ENCODE measurements around the gene LILRB4. TPM values are rescaled to one million over a fixed set of nuclear protein-coding genes. Genes with fewer than 3 reads are reported as not detected.

The LILRB4 gene
- total RNA-seq, 1 experiment from 2014 or later: not detected

DNA sequence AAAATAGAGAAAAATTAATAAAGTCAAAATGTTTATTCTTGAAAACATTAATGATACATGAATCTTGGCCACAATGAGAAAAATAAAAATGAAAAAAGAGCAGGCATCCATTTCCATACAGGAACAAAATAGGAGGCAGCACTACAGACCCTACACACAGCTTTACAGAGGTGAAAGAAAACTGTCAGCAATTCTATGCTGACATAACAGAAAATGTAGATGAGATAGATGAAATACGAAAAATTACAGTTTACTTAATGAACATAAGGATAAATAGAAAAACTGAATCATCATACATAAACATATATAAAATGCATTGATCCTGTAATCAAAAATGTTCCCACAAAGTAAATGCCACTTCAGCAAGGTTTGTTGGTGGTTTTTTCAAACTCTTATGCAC, 5.6 kb downstream of the LILRB4 start:
- H3K36me3 ChIP-seq (ENCODE audit: control insufficient read depth in 1 of 2, insufficient read depth in 2 of 2, low read length in 2 of 2): no peaks in the 10 kb centered on the region
- BruUV-seq (replicated peaks): no TSS peak
- H3K4me2 ChIP-seq (ENCODE audit: low read length): no peak overlapping the region
- H3K4me3 ChIP-seq (replicated peaks in 1 of 2; ENCODE audit: low read depth in 1 of 2, low read length in 2 of 2): no peak overlapping the region
- ATAC-seq: no peak
- peaks cover 58% of the 10 kb centered on the region for H3K27me3 ChIP-seq (ENCODE audit: insufficient read depth, low read length)
- ChIA-PET CTCF (no interaction called here), POLR2A (no interaction called here), RAD21 (ENCODE audit: low non-redundant PET in 1 of 2, low total read pairs in 2 of 2, uncharacterized antibody in 2 of 2, unreplicated experiment in 2 of 2) (no interaction called here)
- no peaks in the 10 kb centered on the region for H3K79me2 ChIP-seq (ENCODE audit: insufficient read depth, low read length)
- intact Hi-C loops (cut with micrococcal nuclease): no loop called here
- no peak for TF ChIP-seq ZBTB33 (IDR thresholded peaks at IDR 0.05; ENCODE audit: extremely low read depth, insufficient replicate concordance, low read length)
- no peak for TF ChIP-seq MAX (IDR thresholded peaks at IDR 0.05)
- TF ChIP-seq, protein P1, sequence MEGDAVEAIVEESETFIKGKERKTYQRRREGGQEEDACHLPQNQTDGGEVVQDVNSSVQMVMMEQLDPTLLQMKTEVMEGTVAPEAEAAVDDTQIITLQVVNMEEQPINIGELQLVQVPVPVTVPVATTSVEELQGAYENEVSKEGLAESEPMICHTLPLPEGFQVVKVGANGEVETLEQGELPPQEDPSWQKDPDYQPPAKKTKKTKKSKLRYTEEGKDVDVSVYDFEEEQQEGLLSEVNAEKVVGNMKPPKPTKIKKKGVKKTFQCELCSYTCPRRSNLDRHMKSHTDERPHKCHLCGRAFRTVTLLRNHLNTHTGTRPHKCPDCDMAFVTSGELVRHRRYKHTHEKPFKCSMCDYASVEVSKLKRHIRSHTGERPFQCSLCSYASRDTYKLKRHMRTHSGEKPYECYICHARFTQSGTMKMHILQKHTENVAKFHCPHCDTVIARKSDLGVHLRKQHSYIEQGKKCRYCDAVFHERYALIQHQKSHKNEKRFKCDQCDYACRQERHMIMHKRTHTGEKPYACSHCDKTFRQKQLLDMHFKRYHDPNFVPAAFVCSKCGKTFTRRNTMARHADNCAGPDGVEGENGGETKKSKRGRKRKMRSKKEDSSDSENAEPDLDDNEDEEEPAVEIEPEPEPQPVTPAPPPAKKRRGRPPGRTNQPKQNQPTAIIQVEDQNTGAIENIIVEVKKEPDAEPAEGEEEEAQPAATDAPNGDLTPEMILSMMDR (IDR thresholded peaks at IDR 0.05 in 2 of 3, conservative IDR thresholded peaks at IDR 0.05 in 1 of 3; ENCODE audit: borderline replicate concordance in 1 of 3, insufficient read depth in 1 of 3, low read depth in 2 of 3, low read length in 2 of 3): no peak
- no peak for TF ChIP-seq CEBPB (IDR thresholded peaks at IDR 0.05; ENCODE audit: low read depth)
- TF ChIP-seq SRF (IDR thresholded peaks at IDR 0.05; ENCODE audit: low read depth): no peak
- TF ChIP-seq EGR1 (IDR thresholded peaks at IDR 0.05; ENCODE audit: low read depth): no peak
- no peak for TF ChIP-seq FOSL1 (IDR thresholded peaks at IDR 0.05; ENCODE audit: low read depth)
- TF ChIP-seq RAD21 (IDR thresholded peaks at IDR 0.05; ENCODE audit: low read depth): no peak
- TF ChIP-seq ZFX (IDR thresholded peaks at IDR 0.05): no peak
- DNase-seq (ENCODE audit: low read depth, low spot score): no peak
- H4K20me1 ChIP-seq (ENCODE audit: insufficient read depth): no peaks in the 10 kb centered on the region
- no peak overlapping the region for H3K27ac ChIP-seq (ENCODE audit: low read depth, low read length)
- H2AFZ ChIP-seq (ENCODE audit: low read depth, low read length, poor library complexity, severe bottlenecking): no peak overlapping the region
- no peaks in the 10 kb centered on the region for H3K4me1 ChIP-seq (ENCODE audit: control insufficient read depth in 1 of 2, insufficient read depth in 2 of 2, low read length in 2 of 2)
- H3K9ac ChIP-seq (ENCODE audit: low read length): no peak overlapping the region
- H3K9me3 ChIP-seq (ENCODE audit: control insufficient read depth in 1 of 2, insufficient read depth in 1 of 2, low read depth in 1 of 2, low read length in 2 of 2): no peaks in the 10 kb centered on the region
- H3K9me2 ChIP-seq (ENCODE audit: insufficient read depth): no peaks in the 10 kb centered on the region

Measured in HCT116 (cell line).